Stimulated activated CD8-positive, alpha-beta memory T cell treated with anti-CD3 and anti-CD28 coated beads, Interleukin-7, amount 100 ng/mL, for 24 hours (primary cell): ENCODE measurements around the gene CYP2A6.
"Not testable (repeated sequence)": the region's sequence is repeated elsewhere in the genome, so short reads cannot be mapped to it uniquely, and the experiment has no call there.

Experiments
- DNase-seq: peaks from one replicate; pipeline ENCODE4 v3.0.0-alpha.2; 2020; ENCODE audit warnings: low read depth

CYP2A6 gene

DNA sequence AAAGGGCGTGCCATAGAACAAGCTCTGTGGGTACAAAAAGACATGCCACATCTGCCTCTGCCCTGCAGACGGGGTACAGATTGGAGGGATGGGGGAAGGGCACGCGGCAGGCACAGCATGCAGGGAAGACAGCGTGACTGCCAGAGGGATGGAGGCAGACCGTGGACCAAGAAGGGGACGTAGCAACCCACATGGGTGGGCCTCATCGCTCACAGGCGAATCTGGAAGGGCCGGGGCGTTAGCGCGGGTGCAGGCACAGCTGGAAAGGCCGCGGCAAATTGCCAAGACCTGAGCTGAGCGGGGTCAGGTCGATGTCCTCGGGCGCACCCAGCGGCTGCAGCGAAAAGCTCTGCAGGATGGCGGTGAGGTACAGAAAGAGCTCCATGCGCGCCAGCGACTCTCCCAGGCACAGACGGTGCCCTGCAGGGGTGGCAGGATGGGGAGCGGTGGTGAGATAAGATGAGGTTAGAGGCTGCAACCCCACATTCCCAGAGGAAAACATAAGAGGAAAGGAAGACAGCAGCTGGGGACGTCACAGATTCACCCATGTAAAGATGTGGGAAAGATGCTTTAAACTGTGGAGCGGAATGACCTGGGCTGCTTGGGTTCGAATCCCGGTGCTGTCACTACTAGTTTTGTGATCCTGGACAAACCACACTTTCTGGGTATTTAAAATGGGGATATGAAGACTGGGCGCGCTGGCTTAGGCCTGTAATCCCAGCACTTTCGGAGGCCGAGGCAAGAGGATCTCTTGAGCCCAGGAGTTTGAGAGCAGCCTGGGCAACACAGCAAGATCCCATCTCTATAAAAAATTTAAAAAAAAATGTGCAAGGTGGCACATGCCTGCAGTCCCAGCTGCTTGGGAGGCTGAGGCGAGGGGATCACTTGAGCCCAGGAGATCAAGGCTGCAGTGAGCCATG is 31.5 kb downstream of the CYP2A6 start:
- not testable (repeated sequence) for DNase-seq

DNA sequence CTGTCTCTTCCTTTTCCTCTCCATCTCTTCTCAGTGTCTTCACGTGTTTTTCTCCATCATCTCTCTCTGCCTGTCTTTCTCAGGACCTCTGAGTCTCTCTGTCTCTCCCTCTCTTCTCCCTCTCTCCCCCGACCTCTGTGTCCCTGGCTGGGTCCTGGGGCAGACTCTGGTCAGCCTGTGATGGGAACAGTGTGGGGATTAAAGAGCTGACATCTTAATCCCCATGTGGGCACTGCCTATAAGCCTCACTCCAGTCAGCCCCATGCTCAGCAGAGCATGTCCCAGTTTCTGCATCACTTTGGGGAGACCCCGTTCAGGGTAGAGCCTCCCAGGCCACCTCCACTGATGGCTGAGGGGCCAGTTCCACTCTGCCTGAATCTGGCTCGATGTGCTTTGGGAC is 35.0 kb downstream of the CYP2A6 start:
- DNase-seq, result no peak

DNA sequence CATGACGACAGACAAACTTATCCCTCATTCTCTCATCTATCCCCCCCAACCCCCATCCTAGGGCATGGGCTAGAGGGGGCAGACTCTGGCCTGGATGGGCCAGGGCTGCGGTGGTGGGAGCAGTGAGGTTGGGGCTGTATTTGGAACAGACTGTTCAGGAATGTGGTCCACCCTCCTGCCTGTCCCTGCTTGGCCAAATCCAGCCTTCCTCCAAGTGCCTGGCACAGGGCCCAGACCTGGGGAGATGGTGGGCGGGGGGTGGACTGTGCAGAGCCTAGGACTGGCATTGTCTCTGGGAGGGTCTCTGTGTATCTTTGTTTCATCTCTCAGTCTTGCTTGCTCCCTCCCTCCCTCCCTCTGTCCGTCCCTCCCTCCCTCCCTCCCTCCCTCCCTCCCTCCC is 37.1 kb downstream of the CYP2A6 start:
- DNase-seq, result no peak

DNA sequence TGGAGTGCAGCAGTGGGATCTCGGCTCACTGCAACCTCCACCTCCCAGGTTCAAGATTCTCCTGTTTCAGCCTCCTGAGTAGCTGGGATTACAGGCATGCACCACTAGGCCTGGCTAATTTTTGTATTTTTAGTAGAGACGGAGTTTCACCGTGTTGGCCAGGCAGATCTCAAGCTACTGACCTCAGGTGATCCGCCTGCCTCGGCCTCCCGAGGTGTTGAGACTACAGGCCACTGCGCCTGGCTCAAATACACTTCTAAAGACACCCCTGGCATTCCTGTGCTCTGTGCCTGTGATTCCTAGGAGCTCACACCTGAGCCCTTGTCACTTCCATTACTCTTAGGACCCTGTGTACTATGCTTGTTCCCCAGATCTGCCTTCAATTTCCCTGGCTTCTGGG is 37.7 kb downstream of the CYP2A6 start:
- not testable (repeated sequence) for DNase-seq

DNA sequence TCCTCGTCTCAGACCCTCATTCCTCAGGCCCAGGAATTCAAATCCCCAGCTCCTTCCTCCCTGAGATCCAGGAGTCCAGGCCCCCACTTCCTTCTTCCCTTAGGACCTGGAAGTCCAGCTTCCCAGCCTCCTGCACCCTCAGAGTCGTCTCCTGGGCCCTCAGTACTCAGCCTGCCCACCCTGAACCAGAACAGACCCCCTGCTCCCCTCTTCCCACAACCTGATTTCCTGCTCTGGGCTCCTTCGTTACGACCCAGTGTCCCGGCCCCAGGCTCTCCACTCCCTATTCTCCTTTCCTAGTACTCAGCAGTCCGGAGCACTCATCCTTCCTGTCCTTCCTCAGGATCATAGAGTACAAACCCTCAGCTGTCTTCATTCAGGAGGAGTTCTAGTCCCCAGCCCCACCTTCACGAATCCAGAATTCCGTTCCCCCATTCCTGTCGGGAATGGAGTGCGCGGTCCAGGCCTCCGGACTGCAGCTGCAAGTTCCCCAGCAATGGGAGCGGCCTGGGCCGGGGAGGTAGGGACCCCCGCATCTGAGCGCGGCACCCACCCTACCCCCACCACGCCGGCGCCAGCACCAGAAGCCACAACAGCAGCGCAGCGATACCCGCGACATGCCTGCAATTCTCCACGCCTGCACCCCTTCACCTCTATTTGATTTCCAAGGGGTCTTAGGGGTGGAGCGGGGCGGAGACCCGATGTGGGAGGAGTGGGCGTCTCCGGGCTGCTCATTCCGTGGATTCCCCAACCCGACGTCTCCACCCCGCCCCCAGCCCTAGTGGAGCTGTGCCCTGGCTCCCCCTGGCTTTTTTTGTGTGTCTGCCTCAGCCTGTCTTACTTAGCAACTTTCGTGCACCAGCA is 38.5 kb downstream of the CYP2A6 start:
- DNase-seq, result no peak

DNA sequence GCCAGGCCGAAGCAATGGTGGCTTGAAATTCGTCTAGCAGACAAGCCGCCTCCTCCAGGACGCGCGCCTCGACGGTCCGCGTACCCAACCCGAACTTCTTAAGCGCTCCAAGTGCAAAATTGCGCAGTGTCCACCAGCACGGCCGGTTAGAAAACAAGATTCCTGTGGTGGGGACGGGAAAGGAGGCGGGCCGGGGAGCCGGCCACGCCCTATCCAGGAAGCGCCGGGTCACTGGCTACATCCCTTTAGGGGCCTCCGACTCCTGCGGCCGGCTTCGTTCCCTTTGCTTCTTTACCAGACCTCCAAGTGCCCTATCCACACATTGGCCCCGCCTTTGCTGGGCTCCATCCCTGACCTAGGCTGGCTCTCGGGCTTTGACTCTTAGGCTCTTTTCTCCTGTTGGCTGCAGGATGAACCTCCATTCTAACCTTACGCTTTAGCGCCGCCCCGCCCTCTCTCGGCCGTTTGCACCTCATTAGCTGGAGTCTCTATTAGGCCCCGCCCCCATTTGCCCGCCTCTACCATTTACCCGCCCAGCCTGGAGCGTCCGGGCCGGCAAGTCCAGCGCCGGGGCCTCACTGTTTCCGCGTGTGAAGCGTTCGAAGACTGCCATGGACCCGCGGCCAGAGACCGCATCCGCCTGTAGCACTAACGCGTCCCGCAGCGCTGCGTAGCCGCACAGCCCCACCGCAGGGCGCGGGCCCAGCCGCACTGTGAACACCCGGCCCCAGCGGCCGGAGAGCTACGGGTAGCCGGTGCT is 39.4 kb downstream of the CYP2A6 start:
- not testable (repeated sequence) for DNase-seq

DNA sequence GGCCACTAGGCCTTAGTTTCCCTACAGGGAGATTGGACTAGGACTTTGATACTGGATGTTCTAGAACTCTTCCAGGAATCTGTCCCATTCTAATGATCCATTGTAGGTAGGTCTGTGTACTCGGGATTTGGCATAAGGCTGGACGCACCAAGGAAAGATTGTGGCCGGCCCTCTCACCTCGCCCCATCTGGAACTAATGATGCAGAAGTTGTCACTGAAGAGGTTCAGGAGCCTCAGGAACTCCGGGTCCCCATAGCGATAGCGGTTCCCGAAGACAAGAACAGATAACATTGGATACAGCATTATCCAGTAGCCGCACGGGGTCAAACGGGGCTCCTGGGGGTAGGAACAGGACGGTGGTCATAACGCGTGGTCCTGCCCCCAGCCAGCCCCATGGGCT is 40.1 kb downstream of the CYP2A6 start:
- no peak for DNase-seq

DNA sequence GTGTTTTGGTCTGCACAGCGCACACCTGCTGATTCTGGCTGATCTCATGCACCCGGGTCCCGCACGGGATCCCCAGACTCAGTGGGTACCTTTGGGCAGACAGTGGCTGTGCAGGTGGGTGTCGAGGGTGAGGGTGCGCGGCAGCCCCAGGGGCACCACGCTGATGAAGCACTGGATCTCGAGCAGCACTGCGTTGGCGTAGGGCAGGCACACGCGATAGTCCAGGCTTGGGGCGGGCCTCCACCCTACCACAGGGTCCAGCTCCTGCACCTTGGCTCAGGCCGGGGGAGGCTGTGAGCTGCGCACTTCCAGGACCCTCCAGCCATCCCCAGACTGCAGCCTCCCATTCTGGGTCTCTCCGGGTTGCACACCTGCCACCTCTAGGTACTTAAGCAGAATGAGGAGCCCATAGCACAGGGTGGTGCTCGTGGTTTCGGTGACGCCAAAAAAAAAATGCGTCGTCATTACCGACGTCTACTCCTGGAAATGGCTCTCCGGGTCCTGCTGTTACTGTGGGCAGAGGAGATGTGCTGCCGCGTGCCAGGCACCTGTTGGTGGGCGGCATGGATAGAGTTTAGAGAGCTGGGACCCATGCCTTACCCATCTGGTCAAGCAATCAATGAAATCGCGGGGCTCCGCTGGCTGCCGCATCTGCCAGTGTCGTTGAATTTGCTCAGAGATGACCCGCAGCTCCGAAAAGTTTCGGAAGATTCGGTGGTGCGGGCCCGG is 40.7 kb downstream of the CYP2A6 start:
- no peak for DNase-seq

DNA sequence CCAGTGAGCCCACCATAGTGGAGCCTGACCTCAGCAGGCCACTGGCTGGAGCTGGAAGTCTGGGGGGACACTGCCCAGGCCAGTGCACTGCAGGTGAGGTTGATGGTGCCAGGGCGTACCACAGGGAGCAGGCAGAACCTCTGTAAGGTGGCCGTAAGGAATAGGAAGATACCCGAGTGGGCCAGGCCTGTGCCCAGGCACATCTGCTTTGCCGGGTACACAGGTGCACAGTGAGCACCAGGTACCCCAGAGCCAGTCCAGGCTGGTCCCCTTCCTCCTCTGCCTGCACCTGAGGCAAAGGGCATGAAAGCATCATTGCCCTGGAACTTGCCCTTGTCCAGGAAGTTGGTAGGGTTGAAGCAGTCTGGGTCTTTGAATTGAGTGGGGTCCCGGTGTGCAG is 41.8 kb downstream of the CYP2A6 start:
- no peak for DNase-seq

DNA sequence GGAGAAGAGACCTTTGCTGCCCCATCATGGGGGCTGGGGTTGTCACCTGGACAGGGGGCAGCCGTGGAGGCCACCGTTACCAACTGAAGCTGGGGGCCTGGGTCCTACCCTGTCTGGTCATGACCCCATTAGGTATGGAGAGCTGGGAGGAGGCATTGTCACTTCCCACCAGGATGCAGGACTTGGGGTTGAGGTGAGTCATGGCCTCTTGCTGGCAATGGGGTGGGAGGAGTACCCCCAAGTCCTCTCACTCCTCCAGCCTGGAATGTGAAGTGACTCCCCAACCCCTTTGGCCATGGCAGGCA is 42.3 kb downstream of the CYP2A6 start:
- DNase-seq, result no peak

DNA sequence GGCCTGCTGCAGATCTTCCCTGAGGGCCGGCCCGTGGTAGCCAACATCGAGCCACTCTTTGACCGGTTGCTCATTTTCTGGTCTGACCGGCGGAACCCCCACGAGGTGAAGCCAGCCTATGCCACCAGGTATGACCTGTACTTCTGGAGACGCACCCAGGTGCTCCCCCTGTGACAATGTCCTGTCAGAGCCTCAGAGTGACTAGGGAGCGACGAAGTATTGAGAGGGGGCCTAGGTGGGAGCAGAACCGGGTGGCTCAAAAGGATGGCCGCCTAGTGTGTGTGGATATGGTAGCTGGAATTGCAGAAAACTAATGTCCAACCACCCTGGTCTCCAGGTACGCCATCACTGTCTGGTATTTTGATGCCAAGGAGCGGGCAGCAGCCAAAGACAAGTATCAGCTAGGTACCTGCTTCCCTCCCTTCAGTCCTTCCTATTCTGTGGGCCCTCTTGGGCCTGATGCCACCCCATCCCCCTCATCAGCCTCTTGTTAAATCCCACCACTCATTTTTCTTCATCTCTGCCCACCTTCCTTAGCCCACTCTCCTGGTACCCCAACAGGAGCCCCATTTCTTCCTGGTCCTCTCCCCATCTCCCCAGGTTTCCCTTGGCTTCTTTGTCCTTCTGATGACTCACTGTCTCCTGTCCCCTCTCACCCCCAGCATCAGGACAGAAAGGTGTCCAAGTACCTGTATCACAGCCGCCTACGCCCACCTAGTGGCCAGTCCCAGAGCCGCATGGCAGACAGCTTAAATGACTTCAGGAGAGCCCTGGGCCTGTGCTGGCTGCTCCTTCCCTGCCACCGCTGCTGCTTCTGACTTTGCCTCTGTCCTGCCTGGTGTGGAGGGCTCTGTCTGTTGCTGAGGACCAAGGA is 42.9 kb downstream of the CYP2A6 start:
- no peak for DNase-seq

DNA sequence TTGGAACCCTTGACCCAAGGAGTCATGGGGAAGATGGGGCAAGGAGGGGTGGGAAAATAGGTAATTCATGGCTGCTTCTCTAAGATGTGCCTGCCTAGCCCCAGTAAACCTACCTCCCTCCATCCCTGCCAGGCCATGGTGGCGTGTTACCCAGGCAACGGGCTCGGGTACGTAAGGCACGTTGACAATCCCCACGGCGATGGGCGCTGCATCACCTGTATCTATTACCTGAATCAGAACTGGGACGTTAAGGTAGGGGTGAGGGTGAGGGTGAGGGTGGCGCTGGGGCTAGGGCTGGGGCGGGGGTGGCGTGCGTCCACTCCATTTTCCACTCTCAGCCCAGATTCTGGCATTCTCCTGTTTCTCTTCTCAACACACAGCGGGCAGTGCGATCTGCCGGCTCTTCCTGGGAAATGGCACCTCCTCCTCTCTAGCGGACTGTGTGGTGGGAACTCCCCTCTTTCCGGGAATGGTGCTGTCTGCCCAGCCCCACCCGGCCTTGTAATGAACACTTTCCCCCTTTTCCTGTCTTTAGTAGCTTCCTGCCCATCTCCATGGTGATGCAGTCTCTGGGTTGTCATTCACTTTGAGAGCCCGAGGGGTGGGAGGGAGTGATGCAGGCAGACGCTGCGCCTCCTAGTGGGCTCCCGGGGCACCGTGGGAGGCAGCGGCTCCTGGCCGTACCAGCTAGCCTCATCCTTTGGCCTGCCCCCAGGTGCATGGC is 43.7 kb downstream of the CYP2A6 start:
- DNase-seq, result peak; percentile 53

DNA sequence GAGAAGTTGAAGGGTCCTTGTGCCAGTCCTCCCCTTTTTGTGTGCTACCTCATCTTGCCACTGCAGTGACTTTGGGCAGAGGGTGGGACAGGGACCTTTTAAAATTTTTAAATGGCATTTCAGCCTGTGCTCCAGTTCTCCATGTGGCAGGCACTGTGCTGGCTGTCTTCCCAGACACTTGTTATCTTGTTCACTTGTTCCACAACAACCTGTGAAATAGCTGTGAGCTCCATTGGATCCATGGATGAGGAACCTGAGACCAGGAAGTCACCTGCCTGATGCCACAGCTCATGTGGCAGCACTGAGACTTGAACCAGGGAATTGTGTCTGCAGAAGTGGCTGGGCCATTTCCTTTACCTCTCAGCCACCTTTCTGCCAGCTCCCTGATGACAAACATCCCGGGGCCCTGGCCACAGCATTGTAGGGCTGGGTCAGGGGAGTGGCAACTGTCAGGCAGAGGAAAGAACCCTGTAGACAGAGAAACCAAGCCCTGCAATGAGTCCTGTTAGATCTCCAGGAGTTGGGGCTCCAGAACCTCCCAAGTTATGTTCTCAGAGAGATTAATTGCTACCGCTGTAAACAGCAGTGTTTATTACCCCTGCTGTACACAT is 44.9 kb downstream of the CYP2A6 start:
- no peak for DNase-seq

DNA sequence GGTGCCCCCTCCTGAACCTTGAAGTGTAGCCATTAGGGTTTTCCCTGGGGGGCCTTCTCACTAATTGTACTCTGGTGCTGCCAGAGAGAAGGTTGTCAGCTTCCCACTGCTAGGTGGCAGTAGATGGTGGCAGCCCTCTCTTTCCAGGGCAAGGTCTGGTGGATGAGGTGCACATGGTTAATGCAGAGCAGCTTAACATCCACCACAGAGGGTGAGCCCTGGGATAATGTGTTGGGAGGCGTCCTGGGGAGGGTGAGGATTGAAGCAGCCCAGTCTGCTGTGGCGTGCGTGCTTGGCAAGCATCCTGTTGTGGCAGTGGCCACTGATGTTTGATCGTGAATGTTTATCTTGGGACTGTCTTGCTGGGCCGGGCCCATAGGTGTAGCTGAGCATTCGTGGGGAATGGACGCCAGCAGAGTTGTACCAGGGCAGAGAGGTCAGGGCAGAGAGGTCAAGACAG is 45.4 kb downstream of the CYP2A6 start:
- no peak for DNase-seq

DNA sequence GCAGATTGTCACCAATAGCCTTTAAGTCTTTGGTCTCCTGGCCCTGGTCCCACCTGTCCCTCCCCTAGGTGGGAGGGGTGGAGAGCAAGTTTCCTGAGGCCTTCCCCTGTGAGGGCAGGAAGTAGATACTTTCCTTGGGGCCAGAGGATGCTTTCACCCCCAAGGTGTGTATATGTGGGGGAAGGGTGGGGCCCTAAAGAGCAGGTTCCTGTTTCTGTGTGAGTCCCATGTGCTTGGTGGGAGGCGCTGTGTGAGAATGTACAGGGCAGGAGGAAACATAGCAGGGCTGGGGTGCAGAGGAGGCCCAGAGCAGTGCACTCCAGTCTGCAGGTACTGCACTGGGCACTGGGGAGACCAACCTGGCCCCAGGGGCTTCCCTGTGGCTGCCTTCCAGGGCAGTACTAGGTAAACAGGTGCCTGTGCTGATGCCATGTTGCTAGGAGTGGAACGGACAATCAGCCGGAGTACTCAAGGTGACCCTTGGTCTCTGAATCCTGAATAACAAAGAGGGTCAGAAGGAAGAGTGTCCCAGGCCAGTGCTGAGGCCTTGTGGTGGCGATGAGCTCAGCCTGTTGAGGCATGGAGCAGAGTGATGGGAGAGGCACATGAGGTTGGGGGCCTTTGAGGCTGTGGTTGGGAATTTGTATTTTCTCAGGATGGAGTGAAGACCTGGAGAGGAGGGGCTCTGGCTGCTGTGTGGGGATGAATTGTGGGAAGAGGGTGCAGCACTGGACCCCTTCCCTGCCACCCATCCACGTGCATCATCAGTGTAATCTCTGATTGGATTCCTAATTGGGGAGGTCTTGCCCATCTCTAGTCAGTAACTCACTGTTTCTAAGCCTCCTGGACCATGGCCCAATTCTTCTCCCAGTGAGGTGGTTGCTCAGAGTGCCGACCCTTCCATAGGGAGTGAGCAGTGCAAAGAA is 46.1 kb downstream of the CYP2A6 start:
- DNase-seq, result no peak

DNA sequence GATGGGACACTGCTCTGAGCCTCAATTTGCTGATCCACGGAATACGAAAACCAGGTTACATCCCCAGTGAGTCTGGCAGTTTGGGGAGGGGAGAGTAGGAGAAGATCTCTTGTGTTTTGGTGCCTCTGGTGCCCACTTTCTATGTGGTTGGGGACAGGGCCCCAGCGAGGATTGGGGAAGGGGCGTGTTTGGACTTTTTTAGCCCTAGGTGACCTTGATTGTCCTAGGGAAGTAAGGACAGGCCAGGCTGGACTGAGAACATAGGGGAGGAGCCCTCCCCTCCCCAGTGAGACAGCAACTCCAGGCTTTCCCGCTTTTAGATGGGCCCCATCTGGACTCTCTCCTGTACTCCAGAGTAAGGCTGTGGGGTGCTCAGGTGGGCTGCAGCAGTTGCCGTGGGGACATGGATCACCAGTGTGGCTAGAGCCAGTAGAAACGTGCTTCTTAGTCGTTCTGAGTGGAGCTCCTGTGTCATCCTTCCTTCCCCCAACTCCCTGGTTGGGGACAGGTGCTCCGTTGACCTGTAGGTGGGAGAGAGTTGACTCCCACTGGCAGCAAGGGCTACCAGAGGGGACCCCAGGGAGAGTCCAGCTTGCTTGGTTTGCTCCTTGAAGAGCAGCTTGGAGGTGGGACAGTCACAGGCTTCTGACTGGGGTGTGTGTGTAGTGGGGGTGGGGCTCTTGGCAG is 46.9 kb downstream of the CYP2A6 start:
- no peak for DNase-seq

DNA sequence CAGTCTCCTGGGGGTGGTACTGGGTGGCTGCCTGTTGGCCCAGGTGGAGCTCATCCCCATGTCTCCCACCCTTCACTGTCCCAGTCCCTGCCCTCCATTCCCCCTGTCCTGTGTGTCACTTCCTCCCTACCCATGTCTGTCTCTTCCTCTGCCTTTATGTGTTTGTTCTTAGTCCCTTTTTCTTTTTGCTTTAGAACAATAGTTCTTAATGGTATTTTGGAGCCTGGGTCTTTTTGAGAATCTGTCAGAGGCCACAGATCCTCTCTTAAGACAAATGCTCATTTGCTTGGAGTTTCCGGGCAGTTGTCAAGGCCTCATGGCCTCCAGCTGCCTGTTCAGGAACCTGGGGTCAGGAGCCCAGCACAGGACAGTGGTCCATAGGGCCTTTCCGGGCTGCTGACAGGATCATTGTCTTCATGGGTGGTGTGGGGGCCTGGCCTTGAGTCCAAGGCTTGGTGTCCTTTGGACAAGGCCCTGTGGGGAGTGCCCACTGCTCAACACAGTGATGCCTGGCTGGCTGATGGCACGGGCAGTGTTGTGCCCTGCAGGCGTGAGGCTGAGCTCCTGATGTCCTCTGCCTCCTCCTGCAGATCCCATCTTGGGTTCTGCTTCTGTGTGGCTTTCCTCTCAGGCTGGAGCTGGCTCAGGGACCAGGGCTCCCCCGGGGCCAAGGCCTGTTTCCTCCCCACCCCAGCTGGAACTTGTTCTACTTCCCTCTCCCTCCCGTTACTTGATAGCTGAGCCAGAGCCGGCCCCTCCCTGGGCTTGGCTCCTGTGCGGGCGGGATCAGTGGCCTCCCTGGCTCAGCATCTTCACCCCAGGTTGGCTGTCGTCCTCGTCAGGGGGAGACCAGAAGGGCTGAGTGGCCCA is 47.7 kb downstream of the CYP2A6 start:
- no peak for DNase-seq
